ENCODE measurements around the gene SNPH.
"Not testable (repeated sequence)": the region's sequence is repeated elsewhere in the genome, so short reads cannot be mapped to it uniquely, and the experiment has no call there.

The SNPH gene

DNA sequence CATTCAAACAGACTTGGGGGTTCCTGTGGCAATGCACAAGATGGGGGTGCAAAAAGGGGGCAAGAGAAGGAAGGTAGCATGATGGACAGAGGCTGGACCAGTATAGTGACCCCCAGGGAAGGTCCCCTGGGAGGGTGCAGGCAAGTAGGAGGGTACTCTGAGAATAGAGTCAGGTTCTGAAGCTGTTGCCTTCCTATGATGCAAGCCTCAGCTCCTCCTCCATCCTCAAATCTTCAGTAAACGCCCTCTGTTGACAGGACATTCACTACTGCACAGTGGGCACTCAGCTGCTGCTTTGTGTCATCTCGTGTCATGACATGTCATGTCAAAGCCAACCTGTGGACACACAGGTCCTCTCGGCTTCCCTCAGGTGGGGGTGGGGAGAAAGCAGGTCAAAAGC, 68.7 kb downstream of the SNPH start:
- peak overlapping the region; percentile 44 for H3K27ac ChIP-seq
- no peak for DNase-seq (ENCODE audit: low read depth, low spot score)

DNA sequence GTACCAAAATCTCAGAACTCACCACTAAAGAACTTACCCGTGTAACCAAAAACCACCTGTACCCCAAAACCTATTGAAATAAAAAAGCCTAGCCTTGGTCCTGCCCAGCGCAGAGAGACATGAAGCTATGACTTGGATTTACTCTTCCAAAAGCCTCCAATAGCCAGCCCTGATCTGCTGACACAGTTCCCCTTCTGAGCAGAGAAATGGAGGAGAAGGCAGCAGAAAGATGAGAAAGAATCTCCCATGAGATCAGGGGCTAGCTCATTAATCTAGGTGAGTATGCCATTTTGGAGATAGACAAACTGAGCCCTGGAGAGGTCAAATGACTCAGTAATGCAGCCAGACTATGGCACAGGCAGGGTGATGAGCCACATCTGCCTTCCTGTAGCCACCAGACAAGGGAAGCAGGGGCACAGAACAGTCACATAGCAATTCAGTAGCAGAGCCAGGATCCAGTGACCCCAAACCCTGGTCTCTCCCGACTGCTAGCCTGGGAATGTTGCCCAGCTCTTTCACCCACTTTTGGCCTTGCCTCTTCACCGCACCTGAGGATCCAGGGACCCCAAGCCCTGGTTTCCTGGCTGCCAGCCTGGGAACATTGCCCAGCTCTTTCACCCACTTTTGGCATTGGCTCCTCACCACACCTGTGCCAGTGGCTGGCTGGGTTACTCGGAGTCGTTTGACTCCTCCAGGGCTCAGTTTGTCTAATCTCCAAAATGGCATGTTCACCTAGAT, 70.0 kb downstream of the SNPH start:
- H3K27ac ChIP-seq: peak overlapping the region; percentile 35
- DNase-seq (ENCODE audit: low read depth, low spot score): no peak

- no peak for DNase-seq (ENCODE audit: low read depth, low spot score)
- H3K27ac ChIP-seq: peak overlapping the region; percentile 35
Measured at GRCh38 chr20:1336699-1337367, 70.7 kb downstream of the SNPH start.

- DNase-seq (ENCODE audit: low read depth, low spot score): no peak
- H3K27ac ChIP-seq: peak overlapping the region; percentile 35
Measured at GRCh38 chr20:1337441-1337840, 71.3 kb downstream of the SNPH start.

DNA sequence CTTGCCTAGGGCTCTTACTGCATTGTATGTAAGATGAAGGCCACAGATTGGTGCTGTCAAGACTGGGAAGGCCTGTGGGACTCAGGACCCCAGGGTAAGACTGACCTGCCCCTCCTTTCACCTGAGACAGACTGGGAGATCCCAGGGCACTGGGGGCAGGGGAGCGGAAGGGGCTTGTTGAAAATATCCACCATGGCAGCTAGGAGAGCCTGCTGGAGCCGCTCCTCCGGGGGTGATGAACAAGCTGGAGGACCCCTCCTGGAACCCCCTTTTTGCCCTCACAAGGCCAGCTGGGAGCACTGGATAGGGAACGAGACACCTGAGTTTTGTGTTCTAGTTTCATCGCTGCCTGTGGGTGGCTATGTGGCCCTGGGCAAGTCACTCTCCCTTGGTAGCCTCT, 72.0 kb downstream of the SNPH start:
- no peak overlapping the region for H3K27ac ChIP-seq
- no peak for DNase-seq (ENCODE audit: low read depth, low spot score)

DNA sequence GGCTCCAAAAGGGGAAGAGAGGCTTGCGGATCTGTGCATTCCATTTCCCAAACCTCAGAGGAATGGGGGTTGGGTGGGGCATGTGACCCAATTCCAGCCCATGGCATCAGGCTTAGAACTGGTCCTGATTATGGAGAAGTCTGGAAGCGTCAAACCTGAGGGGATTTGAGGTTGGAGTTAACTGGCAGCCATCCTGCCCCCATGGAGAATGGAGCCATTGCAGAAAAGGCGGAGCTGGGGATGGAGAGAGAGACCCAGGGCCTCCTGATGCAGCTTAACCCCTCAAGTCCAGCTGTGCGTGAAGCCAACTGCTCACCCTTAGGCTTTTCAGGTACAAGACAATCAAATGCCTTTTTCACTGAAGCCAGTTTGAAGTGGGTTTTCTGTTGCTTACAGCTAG, 72.7 kb downstream of the SNPH start:
- no peak for DNase-seq (ENCODE audit: low read depth, low spot score)

GRCh38 chr20:1341561-1342265, 75.6 kb downstream of the SNPH start:
- DNase-seq (ENCODE audit: low read depth, low spot score): no peak
- H3K27ac ChIP-seq: no peak overlapping the region

More for the DNA sequence above, 72.7 kb downstream of the SNPH start:
- no peak overlapping the region for H3K27ac ChIP-seq

DNA sequence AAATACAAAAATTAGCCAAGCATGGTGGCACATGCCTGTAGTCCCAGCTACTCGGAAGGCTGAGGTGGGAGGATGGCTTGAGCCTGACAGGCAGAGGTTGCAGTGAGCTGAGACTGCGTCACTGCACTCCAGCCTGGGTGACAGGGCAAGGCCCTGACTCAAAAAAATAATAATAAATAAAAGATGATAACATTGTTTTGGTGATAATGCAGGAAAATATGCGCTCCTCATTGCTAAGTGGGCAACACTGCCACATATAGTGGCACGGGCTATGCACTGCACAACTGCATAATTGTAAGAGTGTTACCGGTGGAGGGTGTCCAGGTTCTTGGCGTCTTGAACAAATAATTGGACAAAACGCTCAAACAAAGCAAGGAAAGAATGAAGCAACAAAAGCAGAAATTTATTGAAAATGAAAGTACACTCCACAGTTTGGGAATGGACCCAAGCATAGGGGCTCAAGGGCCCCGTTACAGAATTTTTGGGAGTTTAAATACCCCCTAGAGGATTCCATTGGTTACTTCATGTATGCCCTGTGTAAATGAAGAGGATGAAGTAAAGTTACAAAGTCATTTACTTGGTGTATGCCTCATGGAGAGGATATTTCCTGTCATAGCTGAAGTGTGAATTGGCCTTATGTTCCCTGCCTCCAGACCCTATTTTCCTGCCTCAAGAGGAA, 77.5 kb downstream of the SNPH start:
- not testable (repeated sequence) for DNase-seq (ENCODE audit: low read depth, low spot score); H3K27ac ChIP-seq

DNA sequence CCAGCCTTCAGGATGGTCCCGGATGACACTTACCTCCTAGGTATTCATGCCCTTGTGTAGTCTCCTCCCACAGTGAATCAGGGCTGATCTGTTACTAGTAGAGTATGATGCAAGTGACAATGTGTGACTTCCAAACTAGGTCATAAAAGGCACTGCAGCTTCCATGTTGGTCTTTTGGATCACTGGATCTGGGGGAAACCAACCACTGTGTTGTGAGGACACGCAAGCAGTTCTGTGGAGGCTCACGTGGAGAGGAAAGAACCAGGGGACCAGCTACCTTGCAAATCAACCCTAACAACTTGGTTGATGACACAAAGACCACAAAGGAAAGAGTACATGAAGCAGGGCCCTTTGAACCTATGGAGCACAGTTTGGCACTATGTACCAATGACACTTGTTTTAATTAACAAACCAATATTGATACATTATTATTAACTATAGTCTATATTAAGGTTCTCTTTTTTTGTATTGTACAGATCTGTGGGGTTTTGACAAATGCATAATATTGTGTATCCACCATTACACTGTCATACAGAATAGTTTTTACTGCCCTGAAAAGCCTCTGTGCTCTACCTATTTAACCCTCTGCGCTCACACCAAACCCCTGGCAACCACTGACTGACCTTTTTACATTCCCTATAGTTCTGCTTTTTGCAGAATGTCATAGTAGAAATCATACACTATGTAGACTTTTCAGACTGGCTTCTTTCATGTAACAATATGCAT, 79.1 kb downstream of the SNPH start:
- no peak for DNase-seq (ENCODE audit: low read depth, low spot score)
- H3K27ac ChIP-seq: no peak overlapping the region

GRCh38 chr20:1345756-1346093, 79.6 kb downstream of the SNPH start:
- no peak for DNase-seq (ENCODE audit: low read depth, low spot score)
- H3K27ac ChIP-seq: no peak overlapping the region

- no peak for DNase-seq (ENCODE audit: low read depth, low spot score)
- no peak overlapping the region for H3K27ac ChIP-seq
Measured at GRCh38 chr20:1346315-1346969, 80.3 kb downstream of the SNPH start.

DNA sequence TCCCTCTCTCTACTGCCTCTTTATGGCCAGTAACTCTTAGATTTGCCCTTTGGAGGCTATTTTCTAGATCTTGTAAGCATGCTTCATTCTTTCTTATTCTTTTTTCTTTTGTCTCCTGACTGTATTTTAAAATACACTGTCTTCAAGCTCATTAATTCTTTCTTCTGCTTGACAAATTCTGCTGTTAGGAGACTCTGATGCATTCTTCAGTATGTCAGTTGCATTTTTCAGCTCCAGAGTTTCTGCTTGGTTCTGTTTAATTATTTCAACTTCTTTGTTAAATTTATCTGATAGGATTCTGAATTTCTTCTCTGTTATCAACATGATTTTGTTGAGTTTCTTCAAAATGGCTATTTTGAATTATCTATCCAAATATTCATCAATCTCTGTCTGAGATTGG, 87.9 kb downstream of the SNPH start:
- DNase-seq (ENCODE audit: low read depth, low spot score): no peak
- no peak overlapping the region for H3K27ac ChIP-seq

DNA sequence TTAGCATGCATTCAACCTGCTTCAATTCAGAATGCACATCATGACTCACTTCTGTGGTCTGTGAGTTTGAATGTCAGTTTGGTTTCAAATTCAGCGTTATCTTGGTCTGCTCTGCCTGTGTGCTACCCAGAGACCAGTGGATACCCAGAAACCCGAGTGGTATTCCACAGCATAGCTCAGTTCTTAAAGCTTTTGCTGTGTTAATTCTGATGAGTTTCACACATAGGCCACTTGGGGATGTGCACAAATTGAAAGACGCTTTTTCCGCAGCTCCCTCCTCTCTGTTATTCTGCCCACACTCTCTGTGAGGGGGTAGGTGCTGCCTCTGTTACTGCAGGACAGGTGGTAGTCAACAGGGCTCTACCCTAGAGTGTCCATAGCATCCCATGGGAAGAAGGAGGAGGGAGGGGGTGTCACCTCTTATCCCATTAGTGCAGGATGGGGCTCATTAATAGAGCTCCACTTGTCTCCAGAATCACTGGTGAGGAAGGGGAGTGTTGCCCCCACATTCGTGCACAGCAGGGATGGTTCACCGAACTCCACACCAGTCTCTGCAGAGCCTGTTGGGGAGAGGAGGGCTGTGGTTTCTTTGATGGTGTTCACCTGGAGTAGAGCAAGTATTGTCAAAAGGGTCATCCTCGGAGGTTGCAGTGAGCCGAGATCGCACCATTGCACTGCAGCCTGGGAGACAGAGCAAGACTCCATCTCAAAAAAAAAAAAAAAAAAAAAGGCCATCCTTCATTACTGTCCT, 92.0 kb downstream of the SNPH start:
- H3K27ac ChIP-seq: no peak overlapping the region
- DNase-seq (ENCODE audit: low read depth, low spot score): no peak
